Activated T-cell treated with anti-CD3 and anti-CD28 coated beads, Interleukin-2, amount 50 U/mL, for 4 hours (primary cell): ENCODE measurements around the gene TOMM6. TPM values are rescaled to one million over a fixed set of nuclear protein-coding genes. Genes with fewer than 3 reads are reported as not detected.

Experiments used
- ATAC-seq, 2 donors: fragments of 200-7000 bp; cut with Tn5 transposase; one replicate each; pipeline ENCODE4 v1.10.0; 2021
- DNase-seq: peaks from one replicate; pipeline ENCODE4 v3.0.0-alpha.2; 2020
- H3K27me3 Mint-ChIP-seq: one replicate; pipeline ENCODE4 v1.8.0; 2021; ENCODE audit warnings: low read depth, mixed read lengths
- H3K36me3 Mint-ChIP-seq: one replicate; pipeline ENCODE4 v1.8.0; 2022; ENCODE audit warnings: mixed read lengths; ENCODE audit not compliant: insufficient read depth
- H3K4me1 Mint-ChIP-seq: one replicate; pipeline ENCODE4 v1.8.0; 2021; ENCODE audit warnings: low read depth, mixed read lengths
- H3K4me3 Mint-ChIP-seq: one replicate; pipeline ENCODE4 v1.8.0; 2021; ENCODE audit warnings: mild to moderate bottlenecking, moderate library complexity, mixed read lengths
- H3K9me3 Mint-ChIP-seq: one replicate; pipeline ENCODE4 v1.8.0; 2021; ENCODE audit warnings: mixed read lengths
- total RNA-seq, 3 donors: library from RNA; stranded (reverse); gene quantifications; one replicate each; pipeline ENCODE4 v1.2.1, GENCODE V29; 2021

TOMM6 gene
- total RNA-seq, 3 donors from 2014 or later = 415 to 478 (median 454) TPM

DNA sequence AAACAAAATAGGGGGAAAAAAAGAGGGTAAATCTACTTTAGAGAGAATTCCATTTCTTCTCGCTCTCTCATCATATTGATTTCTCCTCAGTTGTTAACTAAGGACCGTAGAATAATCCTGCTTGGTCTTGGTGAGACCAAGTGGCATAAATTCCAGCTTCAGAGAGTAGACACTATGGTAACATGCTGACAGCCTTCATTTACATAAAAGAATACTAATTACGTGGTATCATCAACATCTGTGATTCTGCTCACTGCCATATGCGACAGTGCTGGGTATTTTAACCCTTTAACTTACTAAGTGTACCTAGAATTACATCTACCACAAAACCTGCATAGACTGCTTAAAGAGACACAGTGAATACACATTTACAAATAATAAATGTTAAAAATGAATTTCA, 27.1 kb downstream of the TOMM6 start:
- no peak overlapping the region for H3K4me3 Mint-ChIP-seq
- DNase-seq = no peak
- peaks cover 4% of the 10 kb centered on the region for H3K4me1 Mint-ChIP-seq
- no peaks in the 10 kb centered on the region for H3K36me3 Mint-ChIP-seq
- no peak for ATAC-seq
- no peaks in the 10 kb centered on the region for H3K27me3 Mint-ChIP-seq
- H3K9me3 Mint-ChIP-seq = no peaks in the 10 kb centered on the region

DNA sequence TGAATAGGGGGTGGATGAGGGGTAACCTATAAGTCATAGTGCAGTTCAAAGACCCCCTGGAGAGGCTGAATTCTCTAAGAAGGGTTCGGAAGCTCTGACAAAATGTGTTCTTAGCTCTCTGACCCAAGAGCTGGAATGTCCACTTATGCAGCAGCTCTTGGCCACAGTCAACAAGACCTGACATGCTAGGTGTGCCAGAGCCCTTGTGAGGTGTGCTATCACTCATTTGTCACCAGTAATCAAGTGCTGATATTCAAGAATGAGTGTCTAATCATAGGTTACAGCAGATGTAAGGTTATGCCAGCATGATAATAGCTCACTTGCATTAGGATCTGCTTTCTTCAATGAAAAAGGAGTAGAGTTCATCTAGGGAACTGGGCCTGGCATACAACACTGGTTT, 28.1 kb downstream of the TOMM6 start:
- no peak for ATAC-seq
- Mint-ChIP-seq H3K4me3 (no peak overlapping the region), H3K9me3 (no peaks in the 10 kb centered on the region), H3K27me3 (no peaks in the 10 kb centered on the region), H3K36me3 (no peaks in the 10 kb centered on the region), H3K4me1 (peaks cover 4% of the 10 kb centered on the region)
- no peak for DNase-seq

GRCh38 chr6:41818271-41819054, 31.0 kb downstream of the TOMM6 start:
- ATAC-seq = no peak
- H3K27me3 Mint-ChIP-seq = no peaks in the 10 kb centered on the region
- H3K36me3 Mint-ChIP-seq = no peaks in the 10 kb centered on the region
- peaks cover 4% of the 10 kb centered on the region for H3K4me1 Mint-ChIP-seq
- no peak overlapping the region for H3K4me3 Mint-ChIP-seq
- DNase-seq = no peak
- no peaks in the 10 kb centered on the region for H3K9me3 Mint-ChIP-seq

DNA sequence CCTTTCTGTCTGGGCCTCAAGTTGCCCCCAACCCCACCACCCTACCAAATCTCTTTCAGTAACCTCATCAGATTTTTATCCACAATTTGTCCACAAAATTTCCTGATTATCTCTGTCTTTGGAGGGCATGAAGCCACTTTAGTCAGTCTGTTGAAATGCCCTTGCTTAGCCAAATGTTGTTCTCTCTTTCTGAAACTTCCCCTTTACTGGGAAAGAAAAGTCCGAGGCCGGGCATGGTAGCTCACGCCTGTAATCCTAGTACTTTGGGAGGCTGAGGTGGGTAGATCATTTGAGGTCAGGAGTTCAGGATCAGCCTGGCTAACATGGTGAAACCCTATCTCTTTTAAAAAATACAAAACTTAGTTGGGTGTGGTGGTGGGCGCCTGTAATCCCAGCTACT, 33.8 kb downstream of the TOMM6 start:
- ATAC-seq (no peak), DNase-seq (no peak)
- H3K4me1 Mint-ChIP-seq = peaks cover under 1% of the 10 kb centered on the region
- H3K36me3 Mint-ChIP-seq = no peaks in the 10 kb centered on the region
- H3K9me3 Mint-ChIP-seq = no peaks in the 10 kb centered on the region
- no peaks in the 10 kb centered on the region for H3K27me3 Mint-ChIP-seq
- no peak overlapping the region for H3K4me3 Mint-ChIP-seq

GRCh38 chr6:41822021-41822420, 34.5 kb downstream of the TOMM6 start:
- no peaks in the 10 kb centered on the region for H3K9me3 Mint-ChIP-seq
- H3K4me3 Mint-ChIP-seq = no peak overlapping the region
- no peaks in the 10 kb centered on the region for H3K27me3 Mint-ChIP-seq
- DNase-seq = no peak
- H3K4me1 Mint-ChIP-seq = no peaks in the 10 kb centered on the region
- no peaks in the 10 kb centered on the region for H3K36me3 Mint-ChIP-seq
- no peak for ATAC-seq

DNA sequence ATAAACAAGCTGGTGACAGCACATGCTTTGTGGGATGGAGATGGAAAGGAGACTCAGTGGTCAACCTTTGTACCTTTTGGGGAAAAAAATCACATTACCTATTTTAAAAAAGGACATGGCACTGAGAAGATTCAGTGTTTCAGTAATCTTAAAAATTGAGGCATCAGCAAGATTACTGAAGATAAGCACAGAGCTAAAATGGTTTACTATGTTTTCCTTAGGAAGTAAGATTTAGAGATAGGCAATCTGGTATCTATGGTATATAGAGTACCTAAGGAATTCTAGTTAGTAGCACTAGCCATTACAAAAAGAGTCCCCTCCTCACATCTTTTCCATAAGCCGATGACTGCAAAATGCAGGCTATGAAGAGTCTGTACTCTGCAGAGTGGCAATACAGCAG, 35.7 kb downstream of the TOMM6 start:
- Mint-ChIP-seq H3K27me3 (no peaks in the 10 kb centered on the region), H3K9me3 (no peaks in the 10 kb centered on the region), H3K4me3 (no peak overlapping the region)

GRCh38 chr6:41824571-41825569, 37.4 kb downstream of the TOMM6 start:
- DNase-seq (no peak), ATAC-seq (no peak)
- Mint-ChIP-seq H3K36me3 (no peaks in the 10 kb centered on the region), H3K4me1 (no peaks in the 10 kb centered on the region), H3K27me3 (no peaks in the 10 kb centered on the region), H3K4me3 (no peak overlapping the region), H3K9me3 (no peaks in the 10 kb centered on the region)

More for the DNA sequence above, 35.7 kb downstream of the TOMM6 start:
- ATAC-seq = no peak
- no peak for DNase-seq
- no peaks in the 10 kb centered on the region for H3K36me3 Mint-ChIP-seq
- H3K4me1 Mint-ChIP-seq = no peaks in the 10 kb centered on the region

GRCh38 chr6:41826343-41827022, 39.0 kb downstream of the TOMM6 start:
- no peaks in the 10 kb centered on the region for H3K27me3 Mint-ChIP-seq
- H3K4me1 Mint-ChIP-seq = no peaks in the 10 kb centered on the region
- H3K9me3 Mint-ChIP-seq = no peaks in the 10 kb centered on the region
- DNase-seq = no peak
- ATAC-seq = no peak
- no peaks in the 10 kb centered on the region for H3K36me3 Mint-ChIP-seq
- H3K4me3 Mint-ChIP-seq = no peak overlapping the region

GRCh38 chr6:41832263-41832662, 44.8 kb downstream of the TOMM6 start:
- H3K27me3 Mint-ChIP-seq = no peaks in the 10 kb centered on the region
- H3K9me3 Mint-ChIP-seq = no peaks in the 10 kb centered on the region
- H3K4me1 Mint-ChIP-seq = no peaks in the 10 kb centered on the region
- no peak overlapping the region for H3K4me3 Mint-ChIP-seq
- DNase-seq = no peak
- H3K36me3 Mint-ChIP-seq = peaks cover 2% of the 10 kb centered on the region
- ATAC-seq = no peak

GRCh38 chr6:41836022-41836659, 48.6 kb downstream of the TOMM6 start:
- no peaks in the 10 kb centered on the region for H3K9me3 Mint-ChIP-seq
- DNase-seq (no peak), ATAC-seq (no peak)
- H3K4me1 Mint-ChIP-seq = no peaks in the 10 kb centered on the region
- no peaks in the 10 kb centered on the region for H3K27me3 Mint-ChIP-seq
- peaks cover 2% of the 10 kb centered on the region for H3K36me3 Mint-ChIP-seq
- no peak overlapping the region for H3K4me3 Mint-ChIP-seq

DNA sequence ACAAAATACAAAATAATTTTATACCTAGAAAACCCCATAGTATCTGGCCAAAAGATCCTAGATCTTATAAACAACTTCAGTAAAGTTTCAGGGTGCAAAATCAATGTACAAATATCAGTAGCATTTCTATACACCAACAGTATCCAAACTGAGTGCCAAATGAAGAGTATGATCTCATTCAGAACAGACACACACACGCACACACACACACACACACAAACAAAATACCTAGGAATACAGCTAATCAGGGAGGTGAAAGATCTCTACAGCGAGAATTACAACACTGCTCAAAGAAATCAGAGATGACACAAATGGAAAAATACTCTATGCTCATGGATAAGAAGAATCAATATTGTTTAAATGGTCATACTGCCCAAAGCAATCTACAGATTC, 49.2 kb downstream of the TOMM6 start:
- Mint-ChIP-seq H3K36me3 (peaks cover 2% of the 10 kb centered on the region), H3K27me3 (no peaks in the 10 kb centered on the region), H3K9me3 (no peaks in the 10 kb centered on the region), H3K4me3 (no peak overlapping the region), H3K4me1 (no peaks in the 10 kb centered on the region)
- ATAC-seq (no peak), DNase-seq (no peak)
